GM19455 (cell line): ENCODE results near the gene SPAG5.

Experiments used
- ATAC-seq: cut with Tn5 transposase; IDR thresholded peaks from one replicate; pipeline ENCODE4 v1.9.1; 2021; ENCODE audit not compliant: unreplicated experiment

Gene SPAG5

DNA sequence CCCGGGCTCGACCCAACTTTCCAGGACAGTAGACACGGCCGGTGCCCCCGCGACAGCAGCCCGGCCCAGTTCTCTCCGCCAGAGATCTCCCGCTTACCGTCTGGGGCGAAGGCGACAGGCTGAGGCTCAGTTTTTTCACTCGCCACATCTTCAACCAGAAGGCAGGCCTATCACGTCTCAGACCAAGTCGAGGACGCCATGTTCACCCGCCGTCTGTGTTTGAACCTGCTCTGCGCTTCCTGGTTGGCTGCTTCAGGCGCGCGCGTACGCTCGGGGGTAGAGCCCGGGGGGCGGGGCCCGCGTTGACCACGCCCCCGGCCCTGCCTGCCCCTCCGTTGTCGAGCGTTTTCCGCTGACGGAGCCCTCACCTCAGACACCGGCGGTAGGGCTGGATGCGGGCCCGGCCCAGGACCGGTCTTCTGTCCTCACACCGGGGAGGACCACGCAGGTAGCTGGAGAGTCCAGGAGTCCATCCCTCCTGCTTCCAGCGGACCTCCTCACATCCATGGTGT is at the start of gene SPAG5:
TSS of gene SPAG5 (minus strand) at position 227 of the 512 bp plus-strand sequence. CDS start at position 148, 79 bp downstream.
- ATAC-seq, result peak; percentile 81

- no peak for ATAC-seq
Observed at GRCh38 chr17:28646039-28646754, 47.4 kb upstream of the SPAG5 start.

DNA sequence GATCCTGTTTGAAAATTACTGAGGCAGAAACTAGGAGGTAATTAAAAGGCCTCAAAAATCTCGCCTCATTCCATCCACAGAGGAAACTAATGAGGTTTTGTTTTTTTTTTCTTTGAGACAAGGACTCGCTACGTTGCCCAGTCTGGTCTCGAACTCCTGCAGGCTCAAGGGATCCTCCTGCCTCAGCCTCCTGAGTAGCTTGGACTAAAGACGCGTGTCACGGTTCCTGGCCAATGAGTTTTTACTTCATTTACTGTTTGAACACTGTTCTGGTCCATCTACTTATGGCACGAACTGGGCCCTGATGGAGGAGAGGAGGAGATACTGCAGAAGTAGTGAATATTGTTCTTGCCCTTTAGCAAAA is 46.7 kb upstream of the SPAG5 start:
- no peak for ATAC-seq

DNA sequence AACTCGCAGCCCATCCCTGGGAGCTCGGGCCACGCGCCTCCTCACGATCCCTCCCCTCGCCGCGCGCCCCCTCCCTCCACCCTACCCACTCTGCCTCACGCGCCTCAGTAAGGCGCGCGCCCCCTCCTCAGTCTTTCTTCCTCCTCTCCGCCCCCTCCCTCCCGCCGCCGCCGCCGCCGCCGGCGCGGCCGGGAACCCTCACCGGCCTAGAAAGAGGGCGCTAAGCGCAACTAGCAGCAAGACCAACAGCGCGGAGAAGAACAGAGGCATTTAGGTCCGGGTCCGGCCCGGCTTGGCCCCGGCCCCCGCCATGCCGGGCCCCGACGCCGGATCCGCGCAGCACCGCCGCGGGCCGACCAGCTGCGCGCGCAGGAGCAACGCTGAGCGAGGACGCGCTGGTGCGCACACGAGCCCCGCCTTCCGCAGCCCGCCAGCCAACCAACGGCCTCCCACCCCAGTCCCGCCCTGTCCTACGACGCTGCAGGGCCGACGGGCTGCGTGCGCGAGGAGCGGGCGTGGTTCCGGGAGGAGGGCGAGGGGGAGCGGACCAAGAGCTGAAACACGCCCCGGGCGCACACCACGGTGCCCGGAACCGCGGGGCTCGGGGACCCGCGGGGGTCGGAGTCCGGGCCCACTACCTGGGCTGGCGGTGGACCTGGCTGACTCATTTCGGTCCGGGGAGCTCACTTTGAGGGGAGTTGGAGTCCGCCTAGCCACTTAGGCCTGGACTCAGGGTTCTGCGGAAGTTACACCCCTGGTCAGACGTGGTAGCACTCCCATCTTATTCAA is 46.2 kb upstream of the SPAG5 start, which contains the start of gene BLTP2:
TSS of gene BLTP2 (minus strand) at position 372 of the 789 bp plus-strand sequence. CDS start at position 270, 102 bp downstream.
- peak; percentile 78 for ATAC-seq

DNA sequence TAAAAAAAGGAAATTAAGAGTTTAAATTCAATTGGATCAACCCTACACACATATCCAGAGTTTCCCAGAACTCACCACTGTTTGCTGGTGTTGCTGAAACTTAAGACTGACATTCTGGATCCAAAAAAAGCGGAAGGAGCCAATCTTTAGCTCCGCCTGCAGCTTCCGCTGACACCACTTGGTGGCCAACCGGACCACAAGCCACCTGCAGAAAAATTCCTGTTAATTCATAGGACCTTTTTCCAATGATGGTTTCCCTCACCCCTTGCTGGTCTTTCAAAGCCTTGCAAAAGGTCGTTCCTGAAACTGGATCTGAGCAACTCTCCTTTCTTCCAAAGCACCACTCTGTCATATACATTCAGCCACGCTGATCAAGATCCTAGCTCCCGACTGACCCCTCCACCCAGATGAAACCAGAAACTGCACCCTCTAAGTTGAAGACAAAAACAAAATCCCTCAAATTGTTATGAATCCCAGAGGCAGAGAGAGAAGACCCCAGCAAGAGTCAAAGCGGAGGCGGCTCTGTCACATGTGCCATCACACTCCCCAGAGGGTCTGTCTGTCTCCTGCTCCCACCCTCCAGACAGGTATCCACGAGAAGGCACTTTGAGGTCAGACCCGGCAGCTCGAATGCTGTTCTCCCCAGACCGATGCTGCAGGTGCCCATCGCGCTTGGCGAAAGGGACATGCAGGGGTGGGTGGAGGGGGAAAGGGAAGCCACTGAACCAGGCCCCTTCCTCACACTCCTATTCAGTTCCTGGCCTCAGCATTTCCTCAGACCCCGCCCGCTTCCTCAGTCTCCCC is 45.4 kb upstream of the SPAG5 start:
- ATAC-seq, result peak; percentile 12

GRCh38 chr17:28641579-28641978 is 42.8 kb upstream of the SPAG5 start:
- ATAC-seq, result no peak

- ATAC-seq, result no peak
Observed at GRCh38 chr17:28635506-28635905, 36.7 kb upstream of the SPAG5 start.

DNA sequence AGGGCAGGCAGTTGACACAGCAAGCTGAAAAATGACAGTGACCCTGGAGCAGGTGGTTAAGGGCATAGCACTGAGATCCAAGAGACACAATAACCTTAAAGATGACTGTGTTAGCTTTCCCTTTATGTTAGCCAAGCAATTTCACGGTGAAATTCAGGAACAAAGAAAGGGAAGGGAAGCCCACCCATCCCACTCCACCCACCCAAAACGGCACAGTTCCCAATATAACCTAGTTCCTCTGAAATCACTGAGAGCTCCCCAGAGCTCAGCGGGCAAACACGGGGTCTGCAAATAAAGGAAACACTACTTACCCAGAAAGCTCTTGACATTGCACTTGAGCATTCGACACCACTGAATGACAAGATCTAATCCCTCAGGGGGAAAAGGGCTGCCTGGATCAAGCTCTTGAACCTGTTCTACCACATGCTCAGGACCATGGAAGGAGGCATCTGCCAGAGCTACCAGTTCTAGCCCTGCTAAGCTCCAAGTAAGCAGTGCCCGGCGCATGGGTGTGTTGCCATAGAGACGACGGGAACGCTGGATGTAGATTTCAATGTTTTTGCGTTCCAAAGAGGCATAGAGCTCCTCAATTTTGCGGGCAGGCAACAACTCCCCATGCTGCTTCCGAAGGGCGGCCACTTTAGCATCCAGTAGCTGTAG is 35.5 kb upstream of the SPAG5 start:
- no peak for ATAC-seq

DNA sequence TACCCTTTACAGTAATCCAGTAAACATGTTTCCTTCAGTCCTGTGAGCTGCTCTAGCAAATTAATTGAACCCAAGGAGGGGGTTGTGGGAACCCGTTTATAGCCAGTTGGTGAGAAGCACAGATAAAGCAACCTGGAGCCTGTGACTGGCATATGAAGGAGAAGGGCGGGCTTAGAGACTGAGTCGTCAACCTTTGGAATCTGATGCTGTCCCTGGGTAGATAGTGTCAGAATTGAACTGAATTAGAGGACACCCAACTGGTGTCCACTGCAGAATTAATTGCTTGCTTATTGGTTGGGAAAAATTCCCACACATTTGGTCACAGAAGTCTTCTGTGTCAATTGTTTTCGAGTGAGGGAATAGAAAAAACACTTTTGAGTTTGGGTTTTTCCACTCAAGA is 28.0 kb upstream of the SPAG5 start:
- no peak for ATAC-seq

- ATAC-seq, result no peak
Observed at GRCh38 chr17:28624148-28624547, 25.3 kb upstream of the SPAG5 start.

DNA sequence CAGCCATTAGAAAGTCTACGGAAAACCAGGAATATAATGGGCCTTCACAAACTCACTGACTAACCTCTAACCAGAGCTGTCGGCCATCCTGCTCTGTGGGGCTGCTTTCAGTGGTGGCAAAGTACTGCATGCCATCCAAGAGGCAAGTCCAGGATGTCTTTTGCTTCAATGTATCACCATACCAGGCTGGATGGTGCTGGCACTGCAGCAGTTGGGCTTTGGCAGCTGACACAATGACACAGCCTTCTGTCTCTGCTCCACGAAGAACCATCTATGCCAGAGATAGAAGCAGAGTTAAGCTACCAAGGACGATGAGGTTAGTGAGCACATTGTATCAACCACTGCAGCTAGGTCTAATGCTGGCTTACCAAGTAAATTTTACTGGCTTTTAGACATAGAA is 24.9 kb upstream of the SPAG5 start:
- ATAC-seq, result no peak

DNA sequence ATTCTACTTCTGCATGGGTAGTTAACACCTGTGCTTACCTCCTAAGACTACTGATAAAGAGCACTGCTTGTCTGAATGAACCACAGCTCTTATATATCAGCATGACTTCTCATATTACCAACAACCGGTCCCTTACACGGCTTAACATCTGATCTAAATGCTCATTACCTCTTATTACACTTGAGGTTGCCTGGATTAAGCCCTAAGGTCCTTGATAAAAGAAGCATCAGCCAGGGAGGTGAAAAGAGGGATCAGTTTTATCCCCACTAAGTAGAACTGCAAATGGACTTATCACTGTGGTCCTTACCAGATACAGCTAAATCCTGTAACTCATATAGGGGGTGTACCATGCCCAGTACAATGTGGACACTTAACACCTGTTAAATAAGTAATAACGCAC is 23.4 kb upstream of the SPAG5 start:
- ATAC-seq, result no peak

- no peak for ATAC-seq
Observed at GRCh38 chr17:28620010-28620409, 21.2 kb upstream of the SPAG5 start.

DNA sequence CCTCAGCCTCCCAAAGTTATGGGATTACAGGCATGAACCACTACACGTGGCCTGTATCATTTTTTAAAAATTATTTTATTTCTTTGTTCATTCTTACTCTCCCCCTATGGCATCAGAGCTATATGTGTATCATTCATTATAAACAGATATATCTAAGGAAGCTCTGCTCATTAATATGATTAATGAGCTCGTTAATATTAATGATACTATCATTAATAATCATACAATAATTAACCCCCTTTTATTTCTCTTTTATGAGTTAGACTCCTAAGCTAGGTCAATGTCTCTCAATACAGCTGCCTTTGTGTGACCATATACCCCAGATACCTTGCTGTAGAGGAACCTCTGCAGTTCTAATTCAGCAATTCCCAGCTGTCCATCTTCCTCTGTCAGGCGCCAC is 19.6 kb upstream of the SPAG5 start:
- ATAC-seq, result no peak

DNA sequence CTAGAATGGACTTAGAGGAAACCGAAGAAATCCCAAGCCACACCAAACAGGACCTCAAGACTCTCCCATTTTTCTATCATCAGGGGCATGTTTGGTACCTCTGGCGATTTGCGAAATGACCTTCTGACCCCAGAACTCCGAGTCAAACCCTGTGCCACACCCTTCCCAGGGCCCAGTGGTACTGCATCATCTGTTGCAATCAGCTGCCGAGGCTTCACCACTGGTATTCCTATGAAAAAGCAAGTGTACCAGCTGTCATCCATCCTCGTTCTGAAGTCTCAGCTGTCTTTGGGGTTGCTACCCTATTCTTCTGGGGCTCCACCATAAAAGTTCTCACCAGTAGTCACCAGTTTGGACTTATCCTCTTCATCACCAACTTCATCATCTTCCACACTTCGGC is 17.5 kb upstream of the SPAG5 start:
- ATAC-seq, result no peak

DNA sequence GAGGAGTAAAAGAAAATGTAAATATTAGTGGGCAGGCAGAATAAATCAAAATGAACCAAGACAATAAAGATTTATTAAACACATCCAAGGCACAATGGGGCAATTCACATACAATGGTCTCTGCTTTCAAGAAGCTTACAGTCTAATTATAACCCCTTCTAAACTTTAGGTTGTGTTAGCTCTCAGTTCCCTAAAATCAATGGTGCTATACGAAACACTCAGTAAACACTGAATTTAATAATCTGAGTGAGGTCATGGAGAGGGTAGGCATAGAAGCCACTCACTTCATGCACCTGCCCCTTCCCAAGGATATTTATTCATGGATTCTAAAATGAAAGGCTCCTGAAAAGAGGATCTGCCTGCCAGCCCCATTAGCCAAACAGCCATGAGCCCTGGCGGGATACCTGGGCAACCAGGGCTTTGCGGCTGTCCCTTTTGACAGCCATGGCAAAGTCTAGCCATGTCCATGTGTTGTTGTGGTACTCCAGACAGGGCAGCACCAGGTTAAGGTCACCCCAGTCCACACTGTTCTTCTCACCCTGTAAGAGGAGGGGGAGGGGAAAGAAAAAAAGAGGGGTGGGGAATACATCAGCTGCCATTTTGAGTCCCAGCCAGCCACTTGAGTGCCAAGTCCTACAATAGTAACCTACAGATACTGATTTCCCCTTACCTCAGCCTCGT is 16.6 kb upstream of the SPAG5 start:
- ATAC-seq, result no peak

GRCh38 chr17:28613931-28614381 is 15.1 kb upstream of the SPAG5 start, which contains the start of gene RSKR:
TSS of gene RSKR (minus strand) at chr17:28614185. CDS start at chr17:28614161, 24 bp downstream.
- no peak for ATAC-seq

DNA sequence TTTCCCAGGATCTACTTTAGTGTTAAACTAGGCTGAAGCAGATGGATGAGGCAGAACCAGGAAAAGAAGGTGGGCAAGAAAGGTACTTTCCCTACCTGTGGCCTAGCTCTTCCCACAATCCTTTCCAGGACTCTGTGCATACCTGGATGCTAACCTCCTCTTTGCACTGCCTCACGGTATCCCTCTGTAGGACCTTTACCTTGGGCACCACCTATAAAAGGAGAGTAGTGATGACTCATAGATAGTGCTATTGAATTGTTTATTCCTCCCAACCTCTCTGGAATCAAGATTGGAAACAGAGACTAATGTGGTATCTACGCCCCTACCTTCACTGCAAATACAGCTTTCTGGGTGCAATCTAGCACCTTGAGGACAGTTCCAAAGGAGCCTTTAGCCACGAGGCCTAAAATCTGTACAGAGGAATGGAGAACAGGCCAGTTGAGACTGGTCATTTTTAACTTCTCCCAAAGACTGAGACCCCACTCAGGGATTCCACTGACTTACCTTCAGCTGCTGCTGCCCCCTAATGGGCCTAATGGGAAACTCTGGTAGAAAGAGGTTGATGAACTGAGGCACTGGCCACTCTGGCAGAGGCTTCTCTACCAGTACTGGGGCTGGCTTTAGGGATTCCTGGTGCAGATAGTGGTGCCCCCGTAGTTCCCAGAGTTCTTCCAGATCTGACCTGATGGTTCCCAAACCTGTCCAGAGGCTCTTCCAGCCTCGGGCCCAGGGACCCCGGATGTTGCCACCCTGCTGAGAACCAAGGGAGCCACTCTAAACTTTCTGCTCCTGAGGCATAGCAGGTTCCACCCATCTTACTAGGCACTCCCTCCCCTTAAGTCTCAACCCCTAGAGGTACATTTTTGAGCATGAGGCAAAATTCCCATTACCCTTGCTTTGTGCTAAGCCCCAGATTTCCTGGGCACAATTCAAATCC is 14.4 kb upstream of the SPAG5 start:
- ATAC-seq, result no peak

GRCh38 chr17:28612531-28612930 is 13.7 kb upstream of the SPAG5 start:
- ATAC-seq, result no peak
